Ascending aorta (tissue), 2 donors: ENCODE results near the gene CA12. TPM values are rescaled to one million over a fixed set of nuclear protein-coding genes. Genes with fewer than 3 reads are reported as not detected.
A peak's percentile ranks its signal among the peaks of the same experiment; 100 is the strongest.

Source experiments
- DNase-seq, 2 donors: peaks; one replicate each; pipeline ENCODE4 v3.0.0-alpha.2; 2019; ENCODE audit warnings: low spot score in 2 of 2
- H3K27ac ChIP-seq, 2 donors: fragments of 200-600 bp; sonication (generic); one replicate each; pipeline ENCODE4 v1.5.1; 2016 to 2017; ENCODE audit warnings: mild to moderate bottlenecking in 1 of 2
- H3K27me3 ChIP-seq: fragments of 200-600 bp; sonication (generic); one replicate; pipeline ENCODE4 v1.5.1; 2017
- H3K36me3 ChIP-seq, 2 donors: fragments of 200-600 bp; sonication (generic); one replicate each; pipeline ENCODE4 v1.5.1; 2016
- H3K4me1 ChIP-seq, 2 donors: fragments of 200-600 bp; sonication (generic); one replicate each; pipeline ENCODE4 v1.5.1; 2016 to 2017; ENCODE audit warnings: mild to moderate bottlenecking in 1 of 2
- H3K4me3 ChIP-seq, 2 donors: fragments of 200-600 bp; sonication (generic); one replicate each; pipeline ENCODE4 v1.5.1; 2016 to 2017; ENCODE audit warnings: mild to moderate bottlenecking in 1 of 2
- H3K9me3 ChIP-seq, 2 donors: fragments of 200-600 bp; sonication (generic); one replicate each; pipeline ENCODE4 v1.5.1; 2016
- intact Hi-C: fragments of 100-400 bp; cut with DNase I; formaldehyde crosslinking; loops from one replicate; pipeline ENCODE4 v1.15.1; 2023
- total RNA-seq: library from RNA; depleted of rRNA; stranded (reverse); fragments of >200 nt; gene quantifications from one replicate; pipeline ENCODE4 v1.1.0, GENCODE V29; 2016
- TF ChIP-seq, protein P1 (sequence below), 3 experiments: fragments of 200-600 bp in 2 of 3; fragments of 450-650 bp in 1 of 3; sonication (generic) in 2 of 3; IDR thresholded peaks; one replicate each; pipeline ENCODE4 v1.5.1; 2016 to 2019; ENCODE audit warnings: antibody characterized with exemption in 3 of 3, mild to moderate bottlenecking in 1 of 3, moderate library complexity in 1 of 3

Gene CA12
- total RNA-seq, 1 donor from 2014 or later: 10.7 TPM

DNA sequence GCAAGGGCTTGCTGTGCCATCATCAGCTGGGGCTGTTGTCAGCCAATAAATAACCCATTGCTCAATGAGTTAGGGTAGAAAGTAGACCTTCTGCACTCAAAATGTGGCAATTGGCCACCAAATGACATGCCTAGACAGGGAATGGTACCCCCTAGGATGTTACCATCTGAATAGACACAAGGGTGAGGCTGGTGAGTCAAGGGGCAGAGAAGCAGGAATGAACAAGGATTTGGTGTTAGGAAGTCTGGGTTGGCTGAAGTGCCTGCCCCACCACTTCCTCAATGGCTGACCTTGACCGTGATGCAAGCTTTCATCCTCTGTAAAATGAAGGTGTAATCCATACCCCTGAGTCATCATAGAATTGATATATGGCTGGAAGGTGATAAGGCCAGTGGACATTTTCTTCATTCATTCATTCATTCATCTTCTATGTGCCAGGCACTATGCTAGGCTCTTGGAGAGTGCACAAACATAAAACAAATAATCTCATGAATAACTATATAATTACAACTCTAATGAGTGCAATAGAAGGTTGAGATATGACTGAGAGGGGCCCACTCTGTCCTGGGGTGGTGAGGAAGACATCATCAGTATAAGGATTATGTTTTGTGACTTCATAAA lies 4.4 kb upstream of the CA12 start:
- Histone ChIP-seq H3K36me3 (no peaks in the 10 kb centered on the region), H3K27ac (no peak overlapping the region), H3K9me3 (no peaks in the 10 kb centered on the region), H3K4me1 (peaks cover 0 to 3% of the 10 kb centered on the region in 2 donors), H3K27me3 (no peaks in the 10 kb centered on the region), H3K4me3 (no peak overlapping the region)
- TF ChIP-seq, protein P1, sequence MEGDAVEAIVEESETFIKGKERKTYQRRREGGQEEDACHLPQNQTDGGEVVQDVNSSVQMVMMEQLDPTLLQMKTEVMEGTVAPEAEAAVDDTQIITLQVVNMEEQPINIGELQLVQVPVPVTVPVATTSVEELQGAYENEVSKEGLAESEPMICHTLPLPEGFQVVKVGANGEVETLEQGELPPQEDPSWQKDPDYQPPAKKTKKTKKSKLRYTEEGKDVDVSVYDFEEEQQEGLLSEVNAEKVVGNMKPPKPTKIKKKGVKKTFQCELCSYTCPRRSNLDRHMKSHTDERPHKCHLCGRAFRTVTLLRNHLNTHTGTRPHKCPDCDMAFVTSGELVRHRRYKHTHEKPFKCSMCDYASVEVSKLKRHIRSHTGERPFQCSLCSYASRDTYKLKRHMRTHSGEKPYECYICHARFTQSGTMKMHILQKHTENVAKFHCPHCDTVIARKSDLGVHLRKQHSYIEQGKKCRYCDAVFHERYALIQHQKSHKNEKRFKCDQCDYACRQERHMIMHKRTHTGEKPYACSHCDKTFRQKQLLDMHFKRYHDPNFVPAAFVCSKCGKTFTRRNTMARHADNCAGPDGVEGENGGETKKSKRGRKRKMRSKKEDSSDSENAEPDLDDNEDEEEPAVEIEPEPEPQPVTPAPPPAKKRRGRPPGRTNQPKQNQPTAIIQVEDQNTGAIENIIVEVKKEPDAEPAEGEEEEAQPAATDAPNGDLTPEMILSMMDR (IDR thresholded peaks at IDR 0.05): no peak
- intact Hi-C loops: no loop called here
- no peak for DNase-seq

DNA sequence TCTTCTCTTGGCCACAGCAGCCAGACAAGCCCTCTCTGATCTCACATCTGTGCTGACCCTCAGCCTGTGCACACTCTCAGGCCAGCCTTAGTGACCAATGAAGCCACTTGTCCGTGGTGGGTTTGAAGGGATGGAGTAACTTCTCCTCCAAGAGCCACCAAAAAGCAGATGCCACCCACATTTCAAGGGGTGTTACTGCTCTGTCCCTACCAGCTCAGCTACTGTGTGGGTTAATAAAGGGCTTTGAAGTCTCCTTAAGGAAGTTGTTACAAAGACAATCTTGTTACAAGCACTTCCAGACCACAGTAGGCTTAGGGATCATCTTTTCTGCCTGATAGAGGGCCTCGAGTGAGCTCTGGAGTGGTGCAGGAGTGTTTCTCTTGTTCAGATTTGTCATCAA lies 3.3 kb upstream of the CA12 start:
- no peaks in the 10 kb centered on the region for H3K36me3 ChIP-seq
- peaks cover 0 to 8% of the 10 kb centered on the region in 2 donors for H3K4me1 ChIP-seq
- H3K9me3 ChIP-seq: no peaks in the 10 kb centered on the region
- H3K27me3 ChIP-seq: no peaks in the 10 kb centered on the region
- TF ChIP-seq, protein P1 (IDR thresholded peaks at IDR 0.05): no peak
- no peak overlapping the region for H3K27ac ChIP-seq
- intact Hi-C loops: no loop called here
- DNase-seq: no peak
- H3K4me3 ChIP-seq: no peak overlapping the region

DNA sequence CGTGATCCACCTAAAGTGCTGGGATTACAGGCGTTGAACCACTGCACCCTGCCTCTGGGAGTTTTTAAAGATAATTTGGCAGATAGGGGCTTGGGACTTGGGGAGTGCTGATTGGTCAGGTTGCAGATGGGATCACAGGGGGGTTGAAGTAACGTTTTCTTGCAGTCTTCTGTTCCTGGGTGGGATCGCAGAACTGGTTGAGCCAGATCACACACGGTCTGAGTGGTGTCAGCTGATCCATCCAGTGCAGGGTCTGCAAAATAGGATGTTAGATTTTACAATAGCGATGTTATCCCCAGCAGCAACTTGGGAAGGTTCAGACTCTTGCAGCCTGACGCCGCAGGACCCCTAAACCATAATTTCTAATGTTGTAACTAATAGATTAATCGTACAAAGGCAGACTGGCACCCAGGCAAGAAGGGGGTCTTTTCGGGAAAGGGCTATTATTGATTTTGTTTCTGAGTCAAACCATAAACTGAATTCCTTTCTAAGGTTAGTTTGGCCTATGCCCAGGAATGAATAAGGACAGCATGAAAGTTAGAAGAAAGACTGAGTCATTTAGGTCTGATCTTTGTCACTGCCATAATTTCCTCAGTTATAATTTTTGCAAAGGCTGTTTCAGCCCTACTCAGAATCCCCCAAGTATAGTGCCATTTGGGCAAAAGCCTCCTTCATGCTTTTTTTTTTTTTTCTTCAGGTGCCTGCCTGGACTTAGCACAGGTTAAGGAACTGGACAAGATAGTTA lies 1.5 kb upstream of the CA12 start:
- TF ChIP-seq, protein P1 (IDR thresholded peaks at IDR 0.05): no peak
- H3K27ac ChIP-seq: no peak overlapping the region
- H3K27me3 ChIP-seq: no peaks in the 10 kb centered on the region
- DNase-seq: no peak
- H3K36me3 ChIP-seq: no peaks in the 10 kb centered on the region
- intact Hi-C loops: no loop called here
- no peaks in the 10 kb centered on the region for H3K9me3 ChIP-seq
- peaks cover 0 to 8% of the 10 kb centered on the region in 2 donors for H3K4me1 ChIP-seq
- no peak overlapping the region for H3K4me3 ChIP-seq

DNA sequence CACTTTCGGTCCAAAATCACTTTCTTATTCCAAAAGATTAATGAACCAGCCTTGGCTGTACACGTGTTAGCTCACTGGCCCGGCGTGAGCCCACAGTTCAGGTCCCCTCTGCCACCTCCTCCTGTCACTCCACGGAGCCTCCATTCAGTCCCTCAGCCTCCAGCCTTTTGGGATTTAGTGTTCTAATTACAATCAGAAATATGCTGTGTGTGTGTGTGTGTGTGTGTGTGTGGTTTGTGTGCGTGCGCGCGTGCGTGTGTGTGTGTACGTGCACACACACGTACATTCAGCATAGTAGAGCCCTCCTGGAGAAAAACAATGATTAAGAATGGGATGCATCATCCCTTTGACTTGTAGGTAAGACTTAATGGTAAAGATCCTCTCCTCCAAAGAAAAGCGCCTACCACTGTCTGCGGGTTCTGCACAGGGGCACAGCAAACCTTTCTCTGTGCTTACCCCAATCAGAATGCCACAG lies 801 bp downstream of the CA12 start:
- H3K27ac ChIP-seq: no peak overlapping the region
- H3K27me3 ChIP-seq: no peaks in the 10 kb centered on the region
- H3K4me1 ChIP-seq: peaks cover 0 to 8% of the 10 kb centered on the region in 2 donors
- no peaks in the 10 kb centered on the region for H3K9me3 ChIP-seq
- TF ChIP-seq, protein P1 (IDR thresholded peaks at IDR 0.05): no peak
- intact Hi-C loops: no loop called here
- no peak for DNase-seq
- H3K4me3 ChIP-seq: peak overlapping the region; percentile 61 to 66
- H3K36me3 ChIP-seq: no peaks in the 10 kb centered on the region

DNA sequence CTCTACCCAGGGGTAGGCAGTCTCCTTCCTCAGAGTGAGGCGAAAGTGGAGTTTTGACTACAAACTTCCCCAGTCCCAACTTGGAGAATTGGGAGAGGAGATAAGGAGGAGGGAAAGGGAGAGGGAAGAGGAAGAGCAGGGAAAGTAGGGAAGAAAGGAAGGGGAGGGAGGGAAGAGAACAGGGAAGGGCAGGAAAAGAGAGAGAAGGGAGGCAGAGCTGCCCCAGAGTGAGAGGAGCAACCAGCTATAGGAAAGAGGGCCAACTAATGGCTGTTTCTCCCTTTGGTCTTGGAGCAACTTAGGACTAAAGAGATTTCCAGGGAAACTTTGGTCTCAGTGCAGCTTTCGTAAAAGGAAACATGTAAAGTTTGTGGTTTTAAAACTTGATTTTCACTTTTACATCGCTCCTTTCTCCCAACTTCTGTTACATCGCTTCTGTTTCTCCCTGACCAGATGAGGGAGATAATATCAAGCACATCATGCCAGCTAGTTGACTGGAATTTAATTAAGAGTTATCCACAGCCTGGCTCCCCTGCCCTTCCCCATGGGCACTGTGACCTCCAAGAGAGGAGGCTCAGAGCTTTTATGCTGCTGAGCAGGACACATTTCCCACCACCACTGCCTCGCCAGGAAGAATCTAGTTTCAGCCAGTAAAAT lies 1.4 kb downstream of the CA12 start:
- TF ChIP-seq, protein P1 (IDR thresholded peaks at IDR 0.05): no peak
- Histone ChIP-seq H3K4me3 (peak overlapping the region; percentile 61 to 66), H3K9me3 (no peaks in the 10 kb centered on the region), H3K27ac (no peak overlapping the region), H3K27me3 (no peaks in the 10 kb centered on the region), H3K4me1 (peaks cover 0 to 8% of the 10 kb centered on the region in 2 donors), H3K36me3 (no peaks in the 10 kb centered on the region)
- intact Hi-C loops: no loop called here
- DNase-seq: no peak
